Activated CD4-positive, CD25-positive, alpha-beta regulatory T cell treated with anti-CD3 and anti-CD28 coated beads, Interleukin-2, amount 50 U/mL, for 16 hours (primary cell): ENCODE measurements around the gene BCL2L11.
A peak's percentile ranks its signal among the peaks of the same experiment; 100 is the strongest.

Experiments
- DNase-seq: peaks from one replicate; pipeline ENCODE4 v3.0.0-alpha.2; 2020; ENCODE audit warnings: low read depth, low spot score

The BCL2L11 gene

DNA sequence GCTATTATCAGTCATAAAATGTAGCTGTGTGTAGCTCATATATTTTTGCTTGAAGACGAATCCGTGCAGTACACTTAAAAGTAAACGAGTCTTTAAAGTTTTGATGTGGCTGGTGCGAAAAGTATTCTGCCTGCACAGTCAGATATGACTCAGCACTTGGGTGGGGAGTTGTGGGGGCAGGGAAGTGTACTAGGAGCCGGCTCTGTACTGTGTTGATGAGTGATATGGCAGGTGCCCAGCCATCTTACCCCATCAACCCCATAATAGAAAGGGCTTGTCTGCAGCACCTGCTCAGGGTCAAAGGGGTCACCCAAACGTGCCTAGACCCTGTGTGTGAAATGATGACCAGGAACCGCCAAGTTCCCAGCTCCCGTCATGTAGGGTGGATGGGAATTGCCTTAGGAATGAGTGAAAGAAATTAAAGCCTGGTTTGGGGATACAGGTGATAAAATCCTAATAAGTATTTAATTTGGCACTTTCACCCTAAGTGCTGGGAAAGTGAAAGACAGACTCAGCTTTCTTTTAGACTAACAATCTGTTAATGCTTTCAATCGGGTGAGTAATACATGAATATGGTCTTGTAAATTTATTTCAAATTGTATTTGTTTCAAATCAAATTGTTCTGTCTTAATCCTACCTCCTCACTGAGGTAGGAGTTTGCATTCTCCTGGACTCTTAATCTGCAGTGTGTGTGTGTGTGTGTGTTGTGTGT, 48.0 kb downstream of the BCL2L11 start:
- DNase-seq, result peak; percentile 36

DNA sequence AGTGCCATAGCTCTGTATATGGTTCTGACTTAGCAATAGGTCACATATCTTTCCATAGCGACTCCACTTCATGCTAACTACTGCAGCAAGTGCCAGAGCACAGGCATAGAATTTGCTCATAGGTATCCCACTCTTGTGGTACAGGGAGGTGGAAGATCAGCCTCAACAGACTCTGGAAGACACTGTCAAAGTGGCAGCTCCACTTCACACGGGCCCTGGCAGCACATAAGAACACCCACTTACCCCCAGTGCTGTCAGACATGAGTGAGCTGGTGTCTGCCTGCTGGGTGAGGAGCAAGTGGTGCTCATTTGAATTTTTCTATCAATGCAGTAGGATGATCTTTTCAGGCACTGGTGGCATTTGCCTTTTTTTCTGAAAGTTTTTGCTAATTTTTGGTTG, 48.6 kb downstream of the BCL2L11 start:
- no peak for DNase-seq

DNA sequence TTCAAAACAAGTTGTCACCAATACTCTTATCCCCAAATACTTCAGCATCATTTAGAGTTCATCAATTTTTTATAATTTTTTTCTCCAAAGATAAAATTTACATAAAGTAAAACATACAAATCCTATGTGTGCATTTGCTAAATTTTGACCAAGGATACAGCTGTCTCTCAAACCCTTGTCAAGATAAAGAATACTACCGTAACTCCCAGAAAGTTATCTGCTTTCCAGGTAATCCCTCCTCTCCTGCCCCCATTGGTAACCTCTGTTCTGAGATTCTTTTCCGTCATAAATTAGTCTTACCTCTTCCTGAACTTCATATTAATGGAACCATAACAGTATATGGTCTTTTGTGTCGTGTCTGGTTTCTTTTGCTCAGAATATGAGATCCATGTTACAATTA, 49.2 kb downstream of the BCL2L11 start:
- DNase-seq, result no peak

DNA sequence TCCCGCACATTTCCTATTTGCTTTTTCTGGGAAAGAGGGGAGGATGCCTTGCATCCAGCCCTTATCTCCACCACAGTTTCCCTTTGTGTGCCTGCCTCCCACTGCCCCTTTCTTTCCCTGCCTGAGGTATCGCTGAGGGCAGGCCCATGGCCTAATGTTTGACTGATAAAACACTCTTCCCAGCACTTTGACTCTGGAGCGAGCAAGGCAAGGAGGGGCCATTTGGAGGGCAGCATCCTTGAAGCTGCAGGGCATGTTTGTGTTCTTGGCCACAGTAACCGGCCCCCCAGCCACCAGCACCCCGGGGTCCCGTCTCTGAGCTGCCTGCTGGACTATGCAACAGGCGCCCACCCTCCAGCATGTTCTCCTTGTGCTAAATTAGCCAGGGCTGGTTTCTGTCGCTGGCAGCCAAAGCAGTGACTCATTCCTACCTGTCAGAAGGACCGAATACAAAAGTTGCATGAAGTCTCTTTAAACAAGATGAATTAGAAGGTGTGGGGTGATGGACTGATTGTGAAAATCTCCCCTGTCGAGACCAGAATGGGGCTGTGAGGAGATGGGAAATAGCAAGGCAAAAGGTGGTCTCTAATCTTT, 50.7 kb downstream of the BCL2L11 start:
- DNase-seq, result no peak

DNA sequence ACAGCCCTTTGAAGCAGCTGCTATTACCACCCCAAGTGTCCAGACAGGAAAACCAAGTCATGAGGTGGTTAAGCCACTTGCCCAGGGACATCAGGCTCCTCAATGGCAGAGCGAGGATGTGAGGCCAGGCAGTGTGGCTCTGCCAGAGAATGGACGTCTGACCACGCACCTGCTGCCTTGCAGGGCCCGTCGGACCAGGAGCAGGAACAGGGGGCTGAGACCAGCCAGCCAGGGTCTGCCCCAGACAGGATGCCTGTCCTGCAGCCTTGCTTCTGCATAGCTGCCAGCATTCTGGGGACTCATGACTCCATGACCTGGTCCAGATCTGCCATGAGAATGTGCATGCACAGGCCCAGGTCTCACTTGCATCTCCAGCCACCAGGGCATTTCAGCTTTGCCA, 52.0 kb downstream of the BCL2L11 start:
- DNase-seq, result no peak

DNA sequence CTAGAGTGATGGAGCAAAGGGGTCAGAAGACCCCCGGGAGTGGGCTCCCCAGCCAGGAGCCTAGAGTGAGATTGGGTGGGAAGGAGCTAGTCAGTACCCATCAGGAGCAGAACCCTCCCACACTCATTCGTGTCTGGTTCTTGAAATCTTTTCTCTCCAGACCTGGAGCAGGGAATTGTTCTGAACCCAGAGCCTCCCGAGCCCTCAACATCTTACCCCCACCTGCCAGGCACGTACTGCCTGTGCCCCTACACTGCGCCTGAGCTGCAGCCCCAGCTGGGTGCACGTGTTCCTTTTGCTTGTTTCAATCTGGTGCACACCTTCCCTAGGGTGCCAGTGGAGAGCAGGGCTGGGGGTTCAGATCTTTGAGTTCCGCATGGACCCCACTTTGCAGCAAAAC, 52.6 kb downstream of the BCL2L11 start:
- DNase-seq, result no peak

DNA sequence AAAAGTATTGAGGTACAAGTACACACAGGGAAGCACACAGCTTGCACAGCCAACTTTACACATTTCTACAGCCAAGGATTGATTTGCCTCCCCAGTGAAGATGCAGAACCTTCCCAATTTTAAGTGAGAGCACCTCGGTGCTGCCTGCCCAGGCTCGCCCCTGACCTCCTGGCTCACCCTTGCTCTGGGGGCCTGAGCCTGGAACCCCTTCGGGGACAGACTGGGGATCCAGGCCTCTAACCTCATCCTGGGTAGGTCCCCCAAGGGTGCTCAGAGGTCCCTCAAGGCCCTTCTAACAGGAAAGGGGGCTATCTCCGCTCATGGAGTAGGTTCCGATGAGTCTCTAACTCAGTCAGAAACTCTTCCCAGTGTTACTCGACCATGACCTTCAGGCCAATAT, 53.1 kb downstream of the BCL2L11 start:
- DNase-seq, result no peak

DNA sequence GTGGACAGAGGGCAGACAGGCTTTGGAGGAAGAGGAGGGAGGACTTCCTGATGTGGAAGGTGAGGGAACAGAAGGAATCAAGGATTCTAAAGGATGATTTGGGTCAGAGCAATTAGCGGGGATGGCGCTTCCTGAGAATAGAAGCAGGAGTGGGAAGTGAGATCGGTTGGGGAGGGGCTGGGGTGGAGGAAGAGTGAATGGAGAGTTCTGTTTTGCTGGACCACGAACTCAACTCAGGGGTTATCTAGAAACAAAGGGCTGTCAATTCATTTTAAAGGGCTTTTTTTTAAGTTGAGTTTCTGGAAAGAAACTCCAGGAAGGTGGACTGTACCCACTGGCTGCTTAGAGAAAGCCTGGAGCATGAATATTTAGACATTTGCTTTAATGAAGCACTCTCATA, 54.9 kb downstream of the BCL2L11 start:
- DNase-seq, result no peak

DNA sequence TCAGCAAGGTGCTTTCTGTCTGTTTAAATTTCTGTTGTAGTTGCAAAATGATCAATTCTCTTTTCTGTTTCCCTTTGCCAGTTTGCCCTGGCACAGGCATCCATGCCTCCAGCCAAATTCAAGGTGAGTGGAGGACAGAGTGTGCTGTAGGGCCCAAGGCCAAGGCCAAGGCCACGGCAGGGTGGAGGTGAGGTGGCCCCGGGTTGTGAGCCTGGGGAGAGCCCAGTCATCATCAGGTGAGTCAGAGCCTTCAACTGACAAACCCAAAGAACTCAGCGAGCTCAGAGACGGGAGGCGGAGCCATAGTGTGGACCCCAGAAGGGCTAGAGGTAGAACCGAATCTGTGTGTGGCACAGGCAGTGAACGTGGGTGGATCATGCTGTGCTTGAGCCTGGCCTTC, 55.7 kb downstream of the BCL2L11 start:
- DNase-seq, result no peak

DNA sequence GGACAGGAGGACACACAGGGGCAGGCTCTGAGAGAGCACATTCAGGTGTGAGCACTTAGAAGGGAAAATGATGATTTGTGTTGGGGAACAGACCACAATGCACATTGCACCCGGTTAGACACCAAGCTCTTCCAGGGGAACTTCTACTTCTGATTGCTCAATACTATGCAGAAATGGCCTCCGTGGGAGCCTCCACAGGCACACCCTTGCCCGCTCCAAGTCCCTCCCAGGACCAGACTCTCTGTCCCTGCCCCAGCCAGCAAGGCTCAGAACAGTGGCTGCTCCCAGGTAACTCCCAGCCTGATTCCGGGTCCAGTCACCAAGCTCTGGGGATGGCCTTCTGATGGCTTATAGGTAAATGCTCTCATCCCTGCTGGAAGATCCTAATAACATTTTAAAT, 56.2 kb downstream of the BCL2L11 start:
- no peak for DNase-seq

DNA sequence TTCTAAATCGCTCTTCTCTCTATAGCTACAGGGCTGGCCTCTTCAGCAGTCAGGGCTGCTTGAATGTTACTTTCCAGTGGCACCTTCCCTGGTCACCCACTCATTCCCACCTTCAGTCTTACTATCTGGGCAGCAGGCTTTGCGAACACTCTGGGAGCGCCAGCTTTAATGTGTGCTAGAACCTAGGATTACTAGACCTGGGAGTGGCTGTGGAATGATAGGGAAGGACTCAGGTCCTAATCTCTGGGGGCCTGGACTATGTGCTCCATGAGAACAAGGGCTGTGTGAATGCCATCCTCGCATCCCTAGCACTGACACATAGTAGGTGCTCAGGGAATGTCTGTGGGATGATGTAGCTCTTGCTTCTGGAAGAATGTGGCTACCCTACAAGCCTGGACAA, 57.6 kb downstream of the BCL2L11 start:
- DNase-seq, result no peak

DNA sequence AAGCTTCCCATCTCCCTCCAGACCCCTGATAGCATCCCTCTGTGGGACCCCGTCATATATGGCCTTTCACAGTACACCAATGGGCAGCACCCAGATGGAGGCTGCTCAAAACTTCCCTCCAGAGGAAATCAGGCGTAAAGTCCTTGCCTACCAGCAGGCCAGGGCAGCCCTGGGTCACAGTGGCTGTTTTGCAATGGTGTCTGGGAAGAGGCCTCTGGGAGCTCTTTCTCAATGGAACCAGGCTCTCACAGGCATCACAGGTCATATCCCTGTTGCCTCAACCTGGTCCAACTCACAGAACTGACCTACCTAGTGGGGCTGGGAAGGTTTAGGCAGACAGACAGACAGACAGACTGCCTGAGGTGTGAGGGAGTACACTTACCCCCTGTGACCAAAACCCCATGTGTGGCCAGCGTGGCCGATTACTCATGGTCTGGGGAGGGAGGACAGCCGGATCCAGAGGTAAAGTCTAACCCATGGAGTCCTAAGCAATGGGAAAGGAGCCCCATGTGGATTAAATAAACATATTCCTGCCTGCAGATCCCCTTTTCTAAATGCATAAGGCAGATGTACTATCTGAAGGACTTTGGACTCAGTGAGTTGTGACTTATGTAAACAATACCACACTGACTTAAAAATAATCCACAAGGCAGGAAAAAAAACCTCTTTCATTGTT, 58.2 kb downstream of the BCL2L11 start:
- DNase-seq, result no peak

DNA sequence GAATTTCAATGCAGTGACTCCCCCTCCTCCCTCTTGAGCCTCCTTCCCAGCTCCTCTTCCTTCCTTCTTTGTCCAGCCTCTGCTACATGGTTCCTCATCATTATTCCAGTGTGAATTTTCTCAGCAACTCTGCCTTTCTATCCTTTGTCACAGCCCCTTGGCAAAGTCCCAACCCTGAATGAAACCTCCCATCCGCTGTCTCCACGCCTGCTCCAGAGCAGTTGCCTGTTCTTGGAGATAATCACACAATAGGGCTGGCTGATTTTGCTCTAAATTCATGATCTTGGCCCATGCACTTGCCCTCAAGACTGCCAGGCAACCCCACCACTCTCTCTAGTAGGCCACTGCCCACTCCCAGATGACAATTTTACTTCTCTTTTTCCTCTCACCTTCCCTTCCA, 61.4 kb downstream of the BCL2L11 start:
- DNase-seq, result no peak

DNA sequence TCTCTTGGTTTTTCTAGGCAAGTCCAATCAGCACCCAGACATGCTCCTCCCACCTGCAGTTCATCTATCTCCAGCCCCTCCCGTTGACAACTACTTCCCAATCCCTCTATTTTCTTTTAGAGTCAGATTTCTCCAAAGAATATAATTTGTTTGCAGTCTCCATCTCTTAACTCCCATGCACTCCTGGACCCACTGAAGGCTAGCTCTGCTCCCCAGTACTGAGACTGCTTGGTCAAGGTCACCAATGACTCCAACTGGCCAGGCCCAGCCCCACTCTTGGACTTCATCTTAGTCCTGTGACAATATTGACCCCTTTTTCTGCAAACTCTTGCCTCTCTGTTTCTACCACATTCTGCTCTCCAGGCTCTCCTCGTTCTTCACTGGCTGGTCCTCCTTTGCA, 62.0 kb downstream of the BCL2L11 start:
- DNase-seq, result no peak

DNA sequence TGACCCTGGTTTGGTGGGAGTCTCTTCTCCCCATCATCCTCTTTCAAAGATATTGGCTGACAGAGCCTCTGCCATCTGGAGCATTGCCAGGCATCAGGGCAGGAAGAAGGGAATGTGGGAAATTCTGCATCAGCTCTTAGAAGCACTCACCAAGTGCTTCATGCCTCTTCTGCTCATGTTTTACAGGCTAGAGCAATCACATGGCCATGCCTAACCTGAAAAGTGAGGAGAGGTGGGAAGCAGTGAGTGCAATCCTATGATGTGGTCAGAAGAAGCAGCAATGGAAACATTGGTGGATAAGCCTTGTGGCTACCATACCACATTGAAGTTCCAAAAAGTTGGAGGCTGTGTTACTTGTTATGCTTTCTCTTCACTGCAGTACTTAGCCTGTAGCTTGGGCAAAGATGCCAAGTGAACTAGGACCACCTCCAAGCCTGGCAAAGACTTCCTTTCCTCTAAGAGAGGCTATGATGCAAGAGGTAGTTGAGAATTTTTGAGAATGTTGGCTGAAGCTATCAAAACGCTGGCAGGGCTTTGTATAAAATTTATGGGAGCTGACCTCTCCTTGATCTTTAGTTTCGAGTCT, 64.1 kb downstream of the BCL2L11 start:
- DNase-seq, result no peak

DNA sequence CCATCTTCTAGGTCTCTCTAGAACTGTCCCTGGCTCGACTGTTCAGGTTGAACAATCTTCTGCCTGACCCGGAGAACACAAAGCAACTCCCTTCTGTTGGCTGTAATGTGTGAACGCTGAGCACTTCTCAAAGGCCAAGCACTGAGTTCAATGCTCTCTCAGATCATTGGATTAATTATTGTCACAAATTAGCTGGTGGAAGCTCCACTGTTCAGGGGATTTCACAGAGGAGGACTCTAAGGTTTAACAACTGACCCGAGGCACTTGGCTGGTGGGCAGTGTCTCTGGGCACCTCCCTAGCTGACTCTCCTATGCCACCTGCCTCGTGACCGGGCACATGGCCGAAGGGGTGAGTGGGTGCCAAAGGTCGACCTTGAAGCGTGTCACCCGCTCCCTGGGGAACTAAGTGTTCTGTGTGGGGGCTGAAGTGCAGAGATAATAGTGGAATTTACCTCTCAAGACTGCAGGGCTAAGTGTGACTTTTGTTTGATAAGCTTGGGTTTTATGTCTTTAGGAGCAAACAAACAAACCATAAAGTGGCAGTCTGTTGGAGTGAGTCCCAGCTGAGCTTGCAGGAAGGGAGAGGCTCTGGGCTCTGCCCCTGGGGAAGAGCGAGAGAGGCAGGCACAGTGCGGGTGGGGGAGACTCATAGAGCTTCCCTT, 64.8 kb downstream of the BCL2L11 start:
- DNase-seq, result no peak

DNA sequence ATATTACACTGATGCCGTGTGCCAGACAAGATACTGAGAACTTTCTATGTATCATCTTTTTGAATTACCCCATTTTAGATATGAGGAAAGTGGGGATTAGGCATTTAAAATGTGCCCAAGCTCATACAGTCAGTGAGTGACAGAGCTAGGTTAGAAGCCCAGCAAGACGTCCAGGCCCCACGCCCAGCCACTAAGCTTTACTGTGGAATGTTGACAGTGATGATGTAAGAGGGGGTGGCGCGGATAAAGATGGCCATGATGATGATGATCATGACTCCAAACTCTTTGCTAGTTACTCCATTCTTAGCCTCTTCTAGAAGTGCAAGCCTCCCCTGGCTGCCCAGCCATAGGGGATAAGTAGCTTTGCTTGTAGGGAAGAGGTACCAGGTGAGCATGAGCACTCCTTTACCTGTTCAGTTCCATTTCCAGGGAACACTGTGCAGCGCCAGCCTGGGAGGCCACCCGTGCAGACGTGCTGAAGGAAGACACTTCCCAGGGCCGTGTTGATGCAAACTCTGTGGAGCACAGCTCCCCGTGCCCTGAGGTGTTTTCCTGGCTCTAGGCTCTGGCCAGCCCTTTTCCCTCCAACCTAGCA, 65.5 kb downstream of the BCL2L11 start:
- DNase-seq, result no peak

DNA sequence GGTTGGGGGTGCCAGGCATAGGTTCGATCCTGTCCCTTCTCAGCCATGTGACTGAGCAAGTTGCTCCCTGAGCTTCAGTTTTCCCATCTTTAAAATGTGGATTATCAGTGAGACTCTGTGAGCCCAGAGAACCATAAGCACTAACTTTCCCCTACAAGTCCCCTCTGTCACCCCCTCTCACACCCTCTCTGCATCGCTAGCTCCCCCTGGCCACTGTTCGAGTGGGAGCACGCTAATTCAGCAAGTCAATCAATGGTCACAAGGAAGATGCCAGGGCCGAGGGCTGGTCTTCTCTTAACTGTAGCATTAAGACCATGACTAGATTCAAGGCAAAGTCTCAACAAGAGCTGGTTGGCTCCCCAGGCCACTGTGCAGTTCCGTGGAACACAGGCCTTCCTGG, 66.2 kb downstream of the BCL2L11 start:
- DNase-seq, result no peak

DNA sequence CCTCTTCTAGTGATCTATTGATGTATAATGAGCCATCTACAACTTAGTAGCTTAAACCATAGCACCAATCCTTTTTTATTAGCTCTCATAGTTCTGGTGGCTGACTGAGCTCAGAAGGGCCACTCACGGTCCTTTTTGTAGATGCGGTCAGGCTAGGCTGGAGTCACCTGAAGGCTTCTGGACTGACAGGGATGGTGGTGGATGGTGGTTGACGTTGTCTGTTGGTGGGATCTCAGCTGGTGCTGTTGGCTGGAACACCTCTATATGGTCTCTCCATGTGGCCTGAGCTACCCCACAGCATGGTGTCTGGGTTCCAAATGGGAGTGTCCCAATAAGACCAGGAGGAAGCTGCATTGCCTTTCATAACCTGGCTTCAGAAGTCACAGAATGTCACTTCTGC, 68.0 kb downstream of the BCL2L11 start:
- DNase-seq, result no peak

DNA sequence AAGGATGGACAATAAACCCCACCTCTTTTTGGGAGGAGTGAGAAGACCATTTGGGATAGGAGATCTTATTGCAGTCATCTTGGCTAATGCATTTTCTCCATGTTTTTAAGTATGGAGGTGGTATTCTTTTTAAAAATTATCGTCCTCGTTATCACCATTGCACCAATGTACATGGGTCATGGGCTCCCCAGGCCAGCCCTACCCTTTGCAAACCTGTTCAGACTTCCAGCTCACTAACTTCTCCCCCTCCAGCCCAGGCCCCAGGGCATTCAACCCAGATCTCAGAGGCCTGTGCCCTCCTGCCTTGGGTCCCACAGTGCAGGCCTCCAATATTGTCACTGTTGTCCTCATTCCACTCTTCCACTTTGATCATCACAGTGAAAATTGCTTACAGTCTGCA, 68.4 kb downstream of the BCL2L11 start:
- no peak for DNase-seq

DNA sequence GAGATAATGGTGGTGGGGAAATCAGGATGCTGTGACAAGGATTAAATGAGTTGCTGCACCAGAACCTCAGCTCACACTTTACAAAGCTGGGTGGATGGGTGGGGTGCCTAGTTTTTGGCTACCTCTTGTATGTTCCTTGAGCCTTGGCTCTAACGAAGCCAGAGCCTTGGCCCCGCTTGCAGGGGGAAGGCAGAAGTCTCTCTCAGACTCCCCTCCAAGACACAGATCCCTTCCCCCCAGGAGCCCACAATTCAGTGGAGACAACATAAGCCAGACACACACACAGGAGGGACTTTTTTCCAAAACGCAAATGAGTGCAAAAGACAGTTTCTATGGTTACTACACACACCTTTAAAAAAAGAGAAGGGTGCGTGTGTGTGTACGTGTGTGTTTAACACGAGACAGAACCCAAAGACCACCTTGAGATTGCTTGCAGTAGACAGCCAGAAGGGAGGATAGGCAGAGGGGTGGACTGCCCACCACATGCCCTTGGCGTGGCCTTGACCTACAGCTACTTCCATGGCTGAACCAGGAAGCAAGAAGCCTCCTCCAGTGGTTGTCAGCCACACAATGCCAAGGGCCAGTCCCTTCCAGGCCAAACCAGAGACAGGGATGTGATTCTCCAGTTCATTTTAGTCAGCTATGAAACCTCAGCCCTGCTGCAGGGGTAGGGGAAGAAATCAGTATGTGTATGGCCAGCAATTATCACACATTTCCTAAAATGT, 70.3 kb downstream of the BCL2L11 start:
- DNase-seq, result no peak
